ENCODE data around the gene MAX.
A peak's percentile ranks its signal among the peaks of the same experiment; 100 is the strongest.

Gene MAX, protein sequence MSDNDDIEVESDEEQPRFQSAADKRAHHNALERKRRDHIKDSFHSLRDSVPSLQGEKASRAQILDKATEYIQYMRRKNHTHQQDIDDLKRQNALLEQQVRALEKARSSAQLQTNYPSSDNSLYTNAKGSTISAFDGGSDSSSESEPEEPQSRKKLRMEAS

GRCh38 chr14:65102441-65103149, at the start of gene MAX:
Gene MAX (minus strand): TSS chr14:65102517. CDS start chr14:65102339, 178 bp downstream.
- peak; percentile 99 for DNase-seq

- DNase-seq = no peak
Observed at GRCh38 chr14:65151609-65151956, 49.3 kb upstream of the MAX start.

GRCh38 chr14:65150898-65151608, 48.7 kb upstream of the MAX start:
- no peak for DNase-seq

GRCh38 chr14:65149116-65149515, 46.8 kb upstream of the MAX start:
- DNase-seq = no peak

DNA sequence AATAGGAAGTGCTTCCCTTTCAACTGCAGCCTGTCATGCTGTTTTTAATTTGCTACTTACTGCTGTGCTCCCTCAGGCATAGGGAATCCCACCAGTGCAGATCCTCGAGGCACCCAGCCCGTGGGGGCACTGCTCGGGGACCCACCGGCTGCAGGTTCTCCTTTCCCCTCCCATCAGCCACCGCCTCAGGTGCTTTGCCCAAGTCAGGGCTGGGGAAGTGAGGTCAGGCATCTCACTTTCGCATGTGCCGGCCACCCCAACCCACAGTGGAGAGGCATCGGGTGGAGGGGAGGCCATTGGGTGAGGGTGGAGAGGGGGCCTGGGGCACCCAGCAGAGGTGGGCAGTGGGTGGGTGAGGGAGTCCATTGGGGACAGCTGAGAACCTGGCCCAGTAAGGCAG, 41.9 kb upstream of the MAX start:
- DNase-seq = no peak

- no peak for DNase-seq
Observed at GRCh38 chr14:65142914-65143625, 40.8 kb upstream of the MAX start.

DNA sequence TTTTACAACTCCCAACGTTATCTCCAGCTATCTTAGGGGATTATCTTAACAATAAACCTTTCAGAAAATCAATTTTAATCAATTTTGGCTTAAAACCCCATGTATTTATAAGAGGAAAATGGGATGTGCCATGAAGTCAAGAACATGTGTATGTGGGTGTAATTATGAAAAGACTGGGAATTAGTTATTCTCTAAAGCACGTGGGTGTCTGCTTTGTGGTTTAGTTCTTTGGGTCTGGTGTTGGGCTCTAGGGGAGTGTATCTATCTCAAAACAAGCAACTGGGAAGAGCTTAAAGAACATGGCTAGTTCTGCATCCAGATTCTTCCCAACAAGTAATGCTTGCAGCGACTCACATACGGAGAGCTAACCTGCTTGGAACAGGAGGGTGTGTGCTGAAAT, 40.1 kb upstream of the MAX start:
- DNase-seq = no peak

GRCh38 chr14:65141523-65141922, 39.2 kb upstream of the MAX start:
- no peak for DNase-seq

- DNase-seq = peak; percentile 15
Observed at GRCh38 chr14:65137648-65138307, 35.5 kb upstream of the MAX start.

GRCh38 chr14:65134651-65135579, 32.6 kb upstream of the MAX start:
- no peak for DNase-seq

- DNase-seq = no peak
Observed at GRCh38 chr14:65132855-65133254, 30.5 kb upstream of the MAX start.

DNA sequence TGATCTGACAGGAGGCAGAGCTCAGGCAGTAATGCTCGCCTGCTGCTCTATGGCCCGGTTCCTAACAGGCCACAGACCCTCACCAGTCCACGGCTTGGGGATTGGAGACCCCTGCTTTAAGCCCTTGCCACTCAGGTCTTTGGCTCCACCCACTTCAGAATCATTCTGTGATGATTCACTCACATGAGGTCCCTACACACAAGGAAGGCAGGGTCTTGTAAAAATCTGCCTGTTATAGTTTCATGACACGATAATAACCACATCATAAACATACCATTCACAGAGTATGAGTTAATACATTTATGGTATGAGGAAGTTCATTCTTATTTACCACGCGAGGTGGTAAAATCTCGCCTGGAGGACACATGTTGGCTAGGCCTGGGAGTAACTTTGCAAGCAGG, 29.0 kb upstream of the MAX start:
- DNase-seq = no peak

GRCh38 chr14:65128096-65128495, 25.8 kb upstream of the MAX start:
- DNase-seq = no peak

- DNase-seq = no peak
Observed at GRCh38 chr14:65117769-65118745, 15.7 kb upstream of the MAX start.

- no peak for DNase-seq
Observed at GRCh38 chr14:65115615-65116014, 13.3 kb upstream of the MAX start.

DNA sequence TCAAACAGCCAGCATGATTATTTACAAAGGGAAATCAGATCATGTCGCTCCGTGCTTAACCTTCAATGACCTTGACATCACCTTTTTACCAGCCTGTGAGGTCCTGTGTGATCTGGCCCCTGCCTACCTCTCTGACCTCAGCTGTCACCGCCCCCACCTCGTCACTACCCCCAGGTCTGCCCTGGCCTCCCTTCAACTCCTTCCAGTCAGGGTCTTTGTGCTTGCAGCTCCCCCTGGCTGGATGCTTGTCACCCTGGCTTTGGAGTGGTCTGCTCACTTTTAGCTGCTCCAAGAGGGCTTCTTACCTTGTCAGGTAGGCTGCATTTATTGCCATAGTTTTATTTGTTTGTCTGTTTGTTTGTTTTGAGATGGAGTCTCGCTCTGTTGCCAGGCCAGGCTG, 8.2 kb upstream of the MAX start:
- DNase-seq = no peak

DNA sequence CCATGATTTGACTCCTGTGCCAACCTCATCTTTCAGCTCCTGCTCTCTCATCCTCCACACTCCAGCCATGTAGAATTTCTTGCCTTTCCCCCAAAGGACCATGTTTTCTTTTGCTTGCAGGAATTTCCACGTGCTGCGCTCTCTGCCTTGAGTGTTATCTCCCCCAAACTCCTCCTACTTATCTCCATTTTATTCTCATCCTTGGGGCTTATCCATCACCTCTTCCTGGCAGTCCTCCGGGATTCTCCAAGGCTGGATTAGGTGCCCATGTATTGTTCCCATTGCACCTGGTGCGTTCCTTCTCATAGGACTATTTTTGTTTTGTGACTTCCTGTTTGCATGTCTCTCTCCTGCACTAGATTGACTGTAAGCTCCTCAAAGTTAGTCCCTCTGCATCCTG, 7.0 kb upstream of the MAX start:
- DNase-seq = no peak

GRCh38 chr14:65107200-65107599, 4.9 kb upstream of the MAX start:
- no peak for DNase-seq

- DNase-seq = no peak
Observed at GRCh38 chr14:65106736-65107135, 4.4 kb upstream of the MAX start.

- no peak for DNase-seq
Observed at GRCh38 chr14:65106316-65106715, 4.0 kb upstream of the MAX start.

- DNase-seq = no peak
Observed at GRCh38 chr14:65104791-65105190, 2.5 kb upstream of the MAX start.
